ENCODE data around the gene GPATCH4.

The GPATCH4 gene

GRCh38 chr1:156615946-156616345, 14.7 kb upstream of the GPATCH4 start:
- TF ChIP-seq, protein P1, sequence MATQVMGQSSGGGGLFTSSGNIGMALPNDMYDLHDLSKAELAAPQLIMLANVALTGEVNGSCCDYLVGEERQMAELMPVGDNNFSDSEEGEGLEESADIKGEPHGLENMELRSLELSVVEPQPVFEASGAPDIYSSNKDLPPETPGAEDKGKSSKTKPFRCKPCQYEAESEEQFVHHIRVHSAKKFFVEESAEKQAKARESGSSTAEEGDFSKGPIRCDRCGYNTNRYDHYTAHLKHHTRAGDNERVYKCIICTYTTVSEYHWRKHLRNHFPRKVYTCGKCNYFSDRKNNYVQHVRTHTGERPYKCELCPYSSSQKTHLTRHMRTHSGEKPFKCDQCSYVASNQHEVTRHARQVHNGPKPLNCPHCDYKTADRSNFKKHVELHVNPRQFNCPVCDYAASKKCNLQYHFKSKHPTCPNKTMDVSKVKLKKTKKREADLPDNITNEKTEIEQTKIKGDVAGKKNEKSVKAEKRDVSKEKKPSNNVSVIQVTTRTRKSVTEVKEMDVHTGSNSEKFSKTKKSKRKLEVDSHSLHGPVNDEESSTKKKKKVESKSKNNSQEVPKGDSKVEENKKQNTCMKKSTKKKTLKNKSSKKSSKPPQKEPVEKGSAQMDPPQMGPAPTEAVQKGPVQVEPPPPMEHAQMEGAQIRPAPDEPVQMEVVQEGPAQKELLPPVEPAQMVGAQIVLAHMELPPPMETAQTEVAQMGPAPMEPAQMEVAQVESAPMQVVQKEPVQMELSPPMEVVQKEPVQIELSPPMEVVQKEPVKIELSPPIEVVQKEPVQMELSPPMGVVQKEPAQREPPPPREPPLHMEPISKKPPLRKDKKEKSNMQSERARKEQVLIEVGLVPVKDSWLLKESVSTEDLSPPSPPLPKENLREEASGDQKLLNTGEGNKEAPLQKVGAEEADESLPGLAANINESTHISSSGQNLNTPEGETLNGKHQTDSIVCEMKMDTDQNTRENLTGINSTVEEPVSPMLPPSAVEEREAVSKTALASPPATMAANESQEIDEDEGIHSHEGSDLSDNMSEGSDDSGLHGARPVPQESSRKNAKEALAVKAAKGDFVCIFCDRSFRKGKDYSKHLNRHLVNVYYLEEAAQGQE (IDR thresholded peaks at IDR 0.05; ENCODE audit: insufficient read depth in 1 of 2, low read depth in 2 of 2, low read length in 2 of 2) = no peak
- TF ChIP-seq TAF1 (IDR thresholded peaks at IDR 0.05; ENCODE audit: borderline replicate concordance, insufficient read depth, low read length) = no peak
- no peak for TF ChIP-seq POLR2AphosphoS5 (IDR thresholded peaks at IDR 0.05; ENCODE audit: low read depth, low read length)
- no peak for TF ChIP-seq SIN3A (IDR thresholded peaks at IDR 0.05; ENCODE audit: borderline replicate concordance, insufficient read depth, low read length)
- TF ChIP-seq FOXP2 (optimal IDR thresholded peaks at IDR 0.05; ENCODE audit: borderline replicate concordance, extremely low read depth, extremely low read length, insufficient read depth) = no peak

GRCh38 chr1:156612666-156613065, 11.4 kb upstream of the GPATCH4 start:
- TF ChIP-seq POLR2AphosphoS5 (IDR thresholded peaks at IDR 0.05; ENCODE audit: low read depth, low read length) = no peak
- no peak for TF ChIP-seq SIN3A (IDR thresholded peaks at IDR 0.05; ENCODE audit: borderline replicate concordance, insufficient read depth, low read length)
- TF ChIP-seq TAF1 (IDR thresholded peaks at IDR 0.05; ENCODE audit: borderline replicate concordance, insufficient read depth, low read length) = no peak
- TF ChIP-seq, protein P1 (IDR thresholded peaks at IDR 0.05; ENCODE audit: insufficient read depth in 1 of 2, low read depth in 2 of 2, low read length in 2 of 2) = no peak
- no peak for TF ChIP-seq FOXP2 (optimal IDR thresholded peaks at IDR 0.05; ENCODE audit: borderline replicate concordance, extremely low read depth, extremely low read length, insufficient read depth)

GRCh38 chr1:156608981-156609380, 7.7 kb upstream of the GPATCH4 start:
- TF ChIP-seq SIN3A (IDR thresholded peaks at IDR 0.05; ENCODE audit: borderline replicate concordance, insufficient read depth, low read length) = no peak
- TF ChIP-seq FOXP2 (optimal IDR thresholded peaks at IDR 0.05; ENCODE audit: borderline replicate concordance, extremely low read depth, extremely low read length, insufficient read depth) = no peak
- TF ChIP-seq TAF1 (IDR thresholded peaks at IDR 0.05; ENCODE audit: borderline replicate concordance, insufficient read depth, low read length) = no peak
- TF ChIP-seq, protein P1 (IDR thresholded peaks at IDR 0.05; ENCODE audit: insufficient read depth in 1 of 2, low read depth in 2 of 2, low read length in 2 of 2) = no peak
- no peak for TF ChIP-seq POLR2AphosphoS5 (IDR thresholded peaks at IDR 0.05; ENCODE audit: low read depth, low read length)

DNA sequence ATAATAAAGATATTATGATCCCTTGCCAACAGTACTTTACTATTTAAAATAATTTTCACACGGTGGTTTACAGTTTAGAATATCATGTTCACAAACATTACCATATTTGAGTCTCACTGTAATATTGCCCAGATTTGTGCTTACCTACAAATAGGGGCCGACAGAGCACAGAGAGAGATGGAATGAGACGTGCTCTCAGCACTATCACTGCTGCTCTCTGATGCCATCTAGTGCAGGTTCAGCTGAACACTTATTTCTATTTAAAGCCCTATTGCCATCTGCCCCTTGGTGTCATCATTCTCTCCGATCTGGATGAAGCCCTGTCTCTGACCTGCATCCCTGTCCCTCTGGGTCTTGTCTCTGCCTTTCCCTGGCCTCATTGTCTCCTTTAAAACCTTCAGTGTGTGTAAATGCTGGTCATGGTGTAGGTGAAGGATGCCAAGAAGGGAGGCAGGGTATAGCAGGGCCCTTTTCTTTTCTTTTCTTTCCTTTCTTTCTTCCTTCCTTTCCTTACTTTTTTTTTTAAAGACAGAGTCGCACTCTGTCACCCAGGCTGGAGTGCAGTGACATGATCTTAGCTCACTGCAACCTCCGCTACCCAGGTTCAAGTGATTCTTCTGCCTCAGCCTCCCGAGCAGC, 6.9 kb upstream of the GPATCH4 start:
- no peak for TF ChIP-seq SIN3A (IDR thresholded peaks at IDR 0.05; ENCODE audit: borderline replicate concordance, insufficient read depth, low read length)
- TF ChIP-seq FOXP2 (optimal IDR thresholded peaks at IDR 0.05; ENCODE audit: borderline replicate concordance, extremely low read depth, extremely low read length, insufficient read depth) = no peak
- TF ChIP-seq TAF1 (IDR thresholded peaks at IDR 0.05; ENCODE audit: borderline replicate concordance, insufficient read depth, low read length) = no peak
- no peak for TF ChIP-seq POLR2AphosphoS5 (IDR thresholded peaks at IDR 0.05; ENCODE audit: low read depth, low read length)
- TF ChIP-seq, protein P1 (IDR thresholded peaks at IDR 0.05; ENCODE audit: insufficient read depth in 1 of 2, low read depth in 2 of 2, low read length in 2 of 2) = no peak
